DMS 273 treated with DMSO at 0.1 percent for 48 hours (cell line): ENCODE measurements around the gene PFDN2.

Experiments used
- DNase-seq: peaks from one replicate; lab custom pipeline; 2025; lab: John Stamatoyannopoulos, UW

PFDN2 gene

GRCh38 chr1:161051219-161051618 is 66.6 kb downstream of the PFDN2 start:
- no peak for DNase-seq
